K562 (cell line): ENCODE results near the gene NT5DC4. TPM values are rescaled to one million over a fixed set of nuclear protein-coding genes. Genes with fewer than 3 reads are reported as not detected.
A peak's percentile ranks its signal among the peaks of the same experiment; 100 is the strongest.

Experiments used
- ATAC-seq: fragments of 200-7000 bp; cut with Tn5 transposase; 3 replicates; pipeline ENCODE4 v1.9.1; 2020; ENCODE audit warnings: moderate library complexity
- BruUV-seq: library from RNA; stranded (reverse); fragments of 400-500 nt; replicated peaks from 2 replicates; lab custom pipeline; 2021; lab: Mats Ljungman, UMichigan
- CTCF ChIA-PET: fragments of 300-600 bp; formaldehyde crosslinking; extraction: SDS; loops from one replicate; lab custom pipeline; 2021; ENCODE audit warnings: low intra/inter-chr PET ratio; lab: Yijun Ruan, JAX
- POLR2A ChIA-PET: fragments of 300-600, 350-650 bp; sonication (Branson Sonifier 250); formaldehyde crosslinking; extraction: SDS; loops from one replicate; lab custom pipeline; 2021; ENCODE audit warnings: antibody characterized with exemption, inconsistent platforms; lab: Yijun Ruan, JAX
- DNase-seq, 4 experiments: peaks; one replicate each; pipeline versions ENCODE4 v3.0.0 to v3.0.0-alpha.2; 2011 to 2018; ENCODE audit warnings: low spot score in 3 of 4, mixed read lengths in 3 of 4; ENCODE audit errors: extremely low read depth in 1 of 4
- FAIRE-seq: peaks from 2 replicates; lab custom pipeline; 2011; peaks lifted over from hg19 to GRCh38; lab: Jason Lieb, UNC
- H2AFZ ChIP-seq: 2 replicates; pipeline ENCODE4 v1.6.0; 2011; ENCODE audit warnings: low read depth, low read length, control low read depth, inconsistent platforms
- H3K27ac ChIP-seq: fragments of 200-600 bp; 3 replicates; pipeline ENCODE4 v1.8.0; 2011; ENCODE audit warnings: low read depth, mild to moderate bottlenecking, control low read depth, inconsistent platforms, low read length, moderate library complexity, mixed read lengths; ENCODE audit errors: extremely low read depth
- H3K27me3 ChIP-seq, 2 experiments: fragments of 300-600 bp in 1 of 2; 2 replicates in 1 of 2; 3 replicates in 1 of 2; pipeline versions ENCODE4 v1.6.0 to v1.8.0; 2011; ENCODE audit warnings: inconsistent platforms in 2 of 2, low read length in 2 of 2, mild to moderate bottlenecking in 1 of 2, mixed read lengths in 1 of 2, moderate library complexity in 1 of 2; ENCODE audit not compliant: control insufficient read depth in 2 of 2, insufficient read depth in 2 of 2
- H3K36me3 ChIP-seq: fragments of 300-600 bp; 3 replicates; pipeline ENCODE4 v1.8.0; 2011; ENCODE audit warnings: mild to moderate bottlenecking, low read length, inconsistent platforms; ENCODE audit not compliant: control insufficient read depth, insufficient read depth
- H3K4me1 ChIP-seq, 2 experiments: fragments of 200-600 bp in 1 of 2; replicated peaks in 1 of 2; 2 replicates in 1 of 2; 3 replicates in 1 of 2; pipeline versions ENCODE4 v1.5.1 to v1.8.0; 2011; ENCODE audit warnings: inconsistent platforms in 2 of 2, low read length in 2 of 2, mild to moderate bottlenecking in 1 of 2, mixed read lengths in 1 of 2, moderate library complexity in 1 of 2; ENCODE audit not compliant: control insufficient read depth in 2 of 2, insufficient read depth in 2 of 2
- H3K4me2 ChIP-seq: 2 replicates; pipeline ENCODE4 v1.6.1; 2011; ENCODE audit warnings: low read length, control low read depth, inconsistent platforms, mixed read lengths; ENCODE audit not compliant: insufficient read depth
- H3K4me3 ChIP-seq: fragments of 200-600 bp; sonication (generic), shearing (Covaris generic); 2 replicates; pipeline ENCODE4 v1.5.1; 2016; ENCODE audit warnings: control low read depth, inconsistent platforms
- H3K79me2 ChIP-seq: fragments of 200-600 bp; 3 replicates; pipeline ENCODE4 v1.8.0; 2011; ENCODE audit warnings: low read length, inconsistent platforms; ENCODE audit not compliant: control insufficient read depth, insufficient read depth
- H3K9ac ChIP-seq, 2 experiments: 2 replicates each; pipeline versions ENCODE4 v1.6.0 to v1.6.1; 2011; ENCODE audit warnings: low read depth in 2 of 2, low read length in 2 of 2, control low read depth in 1 of 2, inconsistent platforms in 1 of 2, mild to moderate bottlenecking in 1 of 2, mixed read lengths in 1 of 2; ENCODE audit not compliant: insufficient read depth in 1 of 2
- H3K9me1 ChIP-seq: one replicate; pipeline ENCODE4 v1.6.0; 2011; ENCODE audit warnings: inconsistent platforms, mild to moderate bottlenecking, low read length, moderate library complexity; ENCODE audit not compliant: control insufficient read depth, insufficient read depth
- H3K9me3 ChIP-seq: replicated peaks from 2 replicates; pipeline ENCODE4 v1.5.1; 2011; ENCODE audit warnings: low read depth, low read length, inconsistent platforms; ENCODE audit not compliant: control insufficient read depth, insufficient read depth
- H4K20me1 ChIP-seq: replicated peaks from 2 replicates; pipeline ENCODE4 v1.6.1; 2011; ENCODE audit warnings: low read length, inconsistent platforms, mixed read lengths; ENCODE audit not compliant: control insufficient read depth, insufficient read depth
- MAFK ChIP-seq: IDR thresholded peaks from 2 replicates; pipeline ENCODE4 v1.6.1; 2011; ENCODE audit warnings: low read length, improper control_type of control experiment
- WGBS: fragments of 100-300 bp; shearing (Covaris generic); methylation state at CpG from one replicate; pipeline ENCODE4 v1.1.6; 2016; ENCODE audit warnings: low coverage, mixed read lengths; ENCODE audit not compliant: insufficient coverage; ENCODE audit errors: missing lambda C conversion rate; 5-methylcytosine and 5-hydroxymethylcytosine counted together
- in situ Hi-C: fragments of 300-500 bp; cut with MboI; formaldehyde crosslinking; loops from 4 replicates; pipeline ENCODE4 v1.15.0; 2018; ENCODE audit warnings: inconsistent platforms, mixed read lengths
- intact Hi-C: fragments of 100-400 bp; cut with micrococcal nuclease; formaldehyde crosslinking; loops from 2 replicates; pipeline ENCODE4 v1.14.2; 2022
- polyA plus RNA-seq, 8 experiments: library from polyadenylated mRNA; depleted of rRNA in 4 of 8; stranded (reverse) in 5 of 8; unstranded in 3 of 8; fragments of >200 nt; fragmentation: Nextera tagmentation in 2 of 8; fragmentation: Illumina TruSeq in 1 of 8; extraction: Ambion mirVana in 2 of 8; extraction: Trizol in 1 of 8; gene quantifications; 2 replicates each; pipeline versions ENCODE4 v1.2.1 to v1.2.3, GENCODE V29; 2011 to 2014; ENCODE audit warnings: inconsistent platforms in 1 of 8, missing spikeins in 1 of 8
- total RNA-seq, 7 experiments: library from RNA; depleted of rRNA in 6 of 7; stranded (reverse); fragments of >200 nt in 6 of 7; fragmentation: Illumina TruSeq in 2 of 7; extraction: Trizol in 2 of 7; gene quantifications; 2 replicates each; pipeline versions ENCODE4 v1.2.1 to v1.2.3, GENCODE V29; 2011 to 2021; ENCODE audit warnings: low replicate concordance in 1 of 7
- TF ChIP-seq, protein P1 (sequence below): IDR thresholded peaks from 2 replicates; pipeline ENCODE4 v1.6.1; 2014; ENCODE audit warnings: antibody characterized with exemption
- TF ChIP-seq, protein P2 (sequence below): fragments of 450-650 bp; IDR thresholded peaks from 2 replicates; pipeline ENCODE4 v1.6.1; 2016

Gene NT5DC4
- total and polyA plus RNA-seq, 9 of the 15 experiments (the other 6 are each of a cell fraction or from before 2014, with no cell fraction given) = 0.44 to 6.9 (median 2.5) TPM

DNA sequence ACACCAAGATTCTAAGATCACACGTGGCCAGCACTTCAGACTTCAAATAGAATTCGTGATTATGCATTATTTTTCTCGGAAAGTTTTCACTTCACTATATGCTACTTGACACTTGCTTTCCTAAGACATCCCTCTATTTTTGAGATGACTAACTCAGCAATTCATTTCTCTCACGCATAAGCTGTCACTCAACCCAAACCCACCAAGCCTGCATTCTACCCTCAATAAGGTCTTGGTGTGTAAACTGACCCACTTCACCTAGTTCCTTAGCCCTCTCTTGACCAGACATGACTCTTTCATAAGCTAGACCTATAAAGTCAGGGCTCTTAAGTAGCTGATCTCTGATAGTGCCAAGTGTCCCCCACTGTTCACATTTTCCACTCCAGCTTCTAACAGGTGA, 31.8 kb downstream of the NT5DC4 start:
- ChIA-PET CTCF (no interaction called here), POLR2A (interaction anchor here (1.1 to 2.8 kb wide), 2 partner anchors 11 to 189 kb away, joined by 4 to 19 read pairs; no protein-coding TSS in a partner anchor)
- intact Hi-C loops (loop anchor here (5.0 kb wide), 1 partner anchor 80 kb away; no protein-coding TSS in a partner anchor), in situ Hi-C loops (loop anchor here (5.0 kb wide), 1 partner anchor 125 kb away; no protein-coding TSS in a partner anchor)
- no TSS peak for BruUV-seq
- Histone ChIP-seq H4K20me1 (no peaks in the 10 kb centered on the region), H3K9me3 (peaks cover 2% of the 10 kb centered on the region; the same call in 1 of the 2 replicates), H2AFZ (no peak overlapping the region), H3K9me1 (no peaks in the 10 kb centered on the region), H3K4me1 (no peaks in the 10 kb centered on the region; a peak in 1 of 5 replicates), H3K9ac (no peak overlapping the region), H3K4me2 (no peak overlapping the region), H3K4me3 (no peak overlapping the region), H3K36me3 (peaks cover 90% of the 10 kb centered on the region), H3K27ac (no peak overlapping the region), H3K27me3 (no peaks in the 10 kb centered on the region), H3K79me2 (peaks cover 5% of the 10 kb centered on the region; the same call in 1 of the 3 replicates)
- TF ChIP-seq, protein P1, sequence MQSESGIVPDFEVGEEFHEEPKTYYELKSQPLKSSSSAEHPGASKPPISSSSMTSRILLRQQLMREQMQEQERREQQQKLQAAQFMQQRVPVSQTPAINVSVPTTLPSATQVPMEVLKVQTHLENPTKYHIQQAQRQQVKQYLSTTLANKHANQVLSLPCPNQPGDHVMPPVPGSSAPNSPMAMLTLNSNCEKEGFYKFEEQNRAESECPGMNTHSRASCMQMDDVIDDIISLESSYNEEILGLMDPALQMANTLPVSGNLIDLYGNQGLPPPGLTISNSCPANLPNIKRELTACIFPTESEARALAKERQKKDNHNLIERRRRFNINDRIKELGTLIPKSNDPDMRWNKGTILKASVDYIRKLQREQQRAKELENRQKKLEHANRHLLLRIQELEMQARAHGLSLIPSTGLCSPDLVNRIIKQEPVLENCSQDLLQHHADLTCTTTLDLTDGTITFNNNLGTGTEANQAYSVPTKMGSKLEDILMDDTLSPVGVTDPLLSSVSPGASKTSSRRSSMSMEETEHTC = no peak
- TF ChIP-seq MAFK = no peak
- TF ChIP-seq, protein P2, sequence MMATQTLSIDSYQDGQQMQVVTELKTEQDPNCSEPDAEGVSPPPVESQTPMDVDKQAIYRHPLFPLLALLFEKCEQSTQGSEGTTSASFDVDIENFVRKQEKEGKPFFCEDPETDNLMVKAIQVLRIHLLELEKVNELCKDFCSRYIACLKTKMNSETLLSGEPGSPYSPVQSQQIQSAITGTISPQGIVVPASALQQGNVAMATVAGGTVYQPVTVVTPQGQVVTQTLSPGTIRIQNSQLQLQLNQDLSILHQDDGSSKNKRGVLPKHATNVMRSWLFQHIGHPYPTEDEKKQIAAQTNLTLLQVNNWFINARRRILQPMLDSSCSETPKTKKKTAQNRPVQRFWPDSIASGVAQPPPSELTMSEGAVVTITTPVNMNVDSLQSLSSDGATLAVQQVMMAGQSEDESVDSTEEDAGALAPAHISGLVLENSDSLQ = peak; percentile 32
- FAIRE-seq (no peak), ATAC-seq (no peak), DNase-seq (no peak)
- WGBS = 74% methylated on average over 4 of the region's 4 CpGs
